Renal pelvis (tissue), 4 donors: ENCODE results near the gene IQCH. TPM values are rescaled to one million over a fixed set of nuclear protein-coding genes. Genes with fewer than 3 reads are reported as not detected.

Experiments
- DNase-seq: peaks from one replicate; pipeline ENCODE4 v3.0.0-alpha.2; 2013
- polyA plus RNA-seq, 3 donors: library from polyadenylated mRNA; unstranded; fragments of 120-200 nt; gene quantifications; one replicate each; pipeline ENCODE4 v1.2.1, GENCODE V29; 2013; ENCODE audit not compliant: insufficient read length in 3 of 3

Gene IQCH
- polyA plus RNA-seq, 3 donors: 7.7 to 10.1 (median 7.8) TPM

DNA sequence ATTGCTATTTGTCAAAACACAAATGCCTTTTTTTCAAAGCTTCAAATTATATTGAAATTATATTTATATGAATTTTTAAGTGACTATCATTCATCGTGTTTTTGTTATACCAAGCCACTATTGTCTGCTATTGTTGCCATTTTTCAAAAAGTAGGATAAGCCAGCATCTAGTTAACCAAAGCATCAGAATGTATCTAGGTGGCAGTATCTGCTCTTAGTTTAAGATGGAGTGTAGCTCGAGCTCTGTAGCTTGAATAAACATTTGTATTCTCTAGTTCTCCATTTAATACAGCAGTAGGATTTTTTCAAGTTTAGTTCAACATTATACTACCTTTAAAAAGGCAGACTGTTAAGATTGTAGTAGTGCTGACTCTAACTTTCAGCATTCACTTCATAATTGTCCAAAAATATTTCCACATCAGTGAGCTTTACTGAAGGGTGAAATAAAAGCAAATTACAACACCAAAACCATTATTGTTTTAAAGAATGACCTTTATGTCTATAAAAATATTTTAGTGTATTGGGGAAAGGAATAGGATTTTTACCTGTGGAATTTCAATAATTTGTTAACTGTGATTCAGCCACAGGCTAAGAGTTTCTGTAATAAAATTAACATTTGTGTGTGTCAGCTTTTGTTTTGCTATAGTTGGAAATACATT, 246.7 kb downstream of the IQCH start:
- no peak for DNase-seq

DNA sequence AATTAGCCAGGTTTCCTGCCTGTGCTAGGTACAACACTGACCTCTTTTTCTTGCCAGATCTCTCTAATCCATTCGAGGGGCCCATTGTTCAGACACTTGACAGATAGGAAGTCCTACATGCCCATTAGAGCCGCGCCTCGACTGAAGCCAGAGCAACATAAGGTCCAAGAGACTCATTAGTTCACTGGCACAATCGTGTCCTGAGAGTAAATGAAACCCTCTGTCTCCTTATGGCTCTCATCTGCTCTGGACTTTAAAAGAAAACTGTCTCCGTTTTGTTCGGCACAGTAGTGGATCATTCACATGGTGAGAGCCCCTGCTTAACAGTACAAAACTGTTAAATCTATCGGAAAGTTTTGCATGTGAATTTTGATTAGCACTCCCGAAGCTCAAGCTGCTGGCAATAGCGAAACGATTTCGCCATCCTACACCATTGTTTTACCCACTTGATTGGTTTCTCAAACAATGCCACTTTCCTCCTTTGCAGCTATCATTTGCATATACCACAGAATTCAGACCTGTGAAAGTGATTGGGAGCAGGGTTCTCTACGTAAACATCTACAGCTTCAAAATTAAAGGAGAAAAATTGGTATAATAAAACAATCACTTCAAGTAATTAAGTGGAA, 247.4 kb downstream of the IQCH start:
- no peak for DNase-seq

DNA sequence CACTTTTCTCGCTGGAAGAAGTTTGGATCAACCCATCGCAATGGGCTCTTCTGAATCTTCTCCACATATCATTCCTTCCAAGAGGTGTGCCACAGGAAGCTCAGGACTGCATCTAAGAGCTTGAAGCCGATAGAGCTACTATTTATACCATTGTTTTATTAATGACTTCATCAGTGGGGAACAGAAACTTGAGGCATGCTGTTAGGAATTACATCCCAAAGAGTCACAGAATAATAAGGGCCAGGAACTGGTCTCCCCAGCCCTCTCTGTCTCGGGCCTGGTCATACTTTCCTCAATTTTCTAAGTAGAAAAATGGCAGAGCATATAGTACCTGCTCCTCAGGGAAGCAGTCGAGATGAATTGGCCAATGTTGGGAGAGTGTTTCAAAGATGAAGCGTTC, 249.5 kb downstream of the IQCH start:
- DNase-seq: no peak

DNA sequence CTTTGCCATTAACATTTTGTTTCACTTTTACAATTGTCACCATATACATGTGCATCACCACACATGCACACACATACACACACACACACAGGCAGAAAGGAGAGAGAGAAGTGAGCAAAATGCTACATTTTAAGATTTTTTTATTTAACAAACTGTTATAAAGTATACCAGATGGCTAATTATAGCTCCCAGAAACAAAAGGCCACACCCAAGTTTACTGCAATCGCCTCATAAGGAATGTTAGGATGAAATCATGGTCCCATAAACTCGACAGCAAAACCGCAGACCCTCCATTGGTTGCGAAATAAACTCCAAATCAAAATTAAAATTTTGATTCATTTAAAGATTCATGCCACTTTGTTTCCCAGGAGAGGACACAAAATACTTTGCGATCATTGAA, 250.2 kb downstream of the IQCH start:
- DNase-seq: no peak

DNA sequence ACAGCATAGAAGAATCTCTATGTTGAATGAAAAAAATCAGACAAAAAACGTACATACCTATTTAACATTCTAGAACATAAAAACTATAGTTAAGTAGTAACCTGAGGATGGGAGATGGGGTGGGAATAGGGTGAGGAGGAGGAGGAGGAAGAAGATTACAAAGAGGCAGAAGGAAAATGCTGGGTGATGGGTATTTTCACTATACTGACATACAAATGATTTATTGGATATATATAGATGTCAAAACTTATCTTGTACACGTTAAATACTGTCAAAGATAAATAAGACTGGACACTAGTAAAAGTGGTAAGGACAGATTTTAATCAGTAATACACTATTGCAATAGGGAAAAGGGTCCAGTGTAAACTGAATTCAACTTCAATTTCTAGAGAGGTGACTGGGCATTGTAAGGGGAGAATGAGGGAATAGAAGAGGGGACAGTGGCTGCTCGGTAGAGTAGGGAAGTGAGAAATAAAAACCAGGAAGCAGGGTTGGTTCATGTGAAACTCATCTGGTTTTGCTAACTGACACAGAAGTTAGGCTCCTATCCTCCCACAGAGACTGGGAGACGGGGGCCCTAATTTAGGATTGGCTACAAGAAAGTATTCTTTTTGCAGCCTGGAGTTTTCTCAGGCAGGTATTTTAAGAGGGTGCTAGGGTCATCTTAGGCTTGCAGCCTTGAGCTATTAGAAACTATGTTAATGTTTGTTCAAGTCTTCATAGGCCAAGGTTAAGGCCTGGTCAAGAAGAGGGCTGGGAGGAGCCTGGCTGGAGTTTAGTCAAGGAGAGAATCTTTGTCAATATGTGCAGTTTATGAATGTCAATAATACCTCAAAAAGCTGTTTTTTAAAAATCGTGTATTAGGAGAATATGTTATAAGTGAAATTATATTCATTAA, 251.3 kb downstream of the IQCH start:
- DNase-seq: no peak

DNA sequence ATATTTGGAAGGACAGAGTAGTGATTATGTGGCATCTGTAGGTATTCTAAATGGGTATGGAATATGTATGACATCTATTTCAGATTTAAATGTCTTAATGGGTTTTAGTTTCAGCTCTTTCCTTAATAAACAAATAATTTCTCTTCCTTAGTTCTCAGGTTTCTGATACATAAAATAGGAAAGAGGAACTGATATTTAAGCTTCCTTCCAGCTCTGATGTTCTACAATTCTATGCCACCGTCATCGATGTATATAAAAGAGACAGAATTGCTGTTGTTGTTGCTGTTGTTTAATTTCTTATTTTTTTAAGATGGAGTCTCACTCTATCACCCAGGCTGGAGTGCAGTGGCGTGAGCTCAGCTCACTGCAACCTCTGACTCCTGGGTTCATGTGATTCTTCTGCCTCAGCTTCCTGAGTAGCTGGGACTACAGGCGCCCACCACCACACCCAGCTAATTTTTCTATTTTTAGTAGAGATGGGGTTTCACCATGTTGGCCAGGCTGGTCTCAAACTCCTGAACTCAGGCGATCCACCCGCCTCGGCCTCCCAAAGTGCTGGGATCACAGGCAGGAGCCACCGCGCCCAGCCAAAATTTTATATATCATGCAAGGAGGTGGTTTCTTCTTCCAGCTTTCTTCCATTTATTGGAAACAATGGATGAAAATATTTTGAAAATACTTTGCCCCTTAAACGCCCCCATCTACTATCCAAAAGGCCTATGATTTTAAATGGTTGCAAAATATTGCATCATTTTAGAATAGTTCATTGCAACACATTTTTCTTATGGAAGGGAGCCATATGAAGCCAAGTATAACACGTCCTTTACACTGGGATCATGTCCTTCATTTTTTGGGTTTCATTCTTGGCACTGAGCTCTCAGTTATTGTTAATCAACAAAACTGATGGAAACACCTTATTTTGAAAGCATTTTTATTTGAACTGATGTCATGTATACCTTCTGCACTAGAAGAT, 252.5 kb downstream of the IQCH start:
- DNase-seq: no peak

DNA sequence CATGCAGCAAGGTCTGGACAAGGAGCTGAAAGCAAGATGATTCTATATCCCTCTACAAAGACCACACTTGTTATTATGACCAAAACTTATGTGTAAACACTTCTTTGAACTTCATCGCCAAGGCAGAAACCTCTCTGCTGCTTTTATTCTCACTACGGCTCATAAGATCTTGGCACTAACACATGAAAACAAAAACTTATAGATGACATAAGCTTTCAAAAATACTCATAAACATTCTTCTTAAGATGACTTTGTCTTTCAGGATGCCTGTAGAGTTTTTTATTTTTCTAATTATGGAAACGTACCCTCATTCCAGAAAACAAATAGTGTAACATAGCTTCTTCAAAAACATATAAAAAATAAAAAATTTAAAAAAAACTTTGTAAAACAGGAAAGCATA, 253.8 kb downstream of the IQCH start:
- DNase-seq: no peak

DNA sequence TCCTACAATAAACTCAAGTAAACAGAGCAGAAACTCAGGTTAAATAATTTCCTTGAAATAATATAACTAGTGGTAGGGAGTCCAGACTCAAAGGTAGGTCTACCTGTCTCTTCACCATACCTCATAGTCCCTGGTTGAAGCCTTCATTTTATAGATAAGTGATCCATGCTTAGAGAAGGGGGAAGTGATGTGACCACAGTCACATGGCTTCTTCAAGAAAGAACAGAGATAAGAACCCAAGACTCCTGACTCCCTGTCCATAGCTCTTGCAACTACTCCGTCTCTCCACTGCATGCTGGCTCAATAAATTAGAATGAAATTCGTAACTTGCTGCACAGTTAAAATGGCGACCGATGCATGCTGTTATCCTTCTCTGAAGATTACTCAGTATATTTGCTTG, 255.3 kb downstream of the IQCH start:
- DNase-seq: no peak

DNA sequence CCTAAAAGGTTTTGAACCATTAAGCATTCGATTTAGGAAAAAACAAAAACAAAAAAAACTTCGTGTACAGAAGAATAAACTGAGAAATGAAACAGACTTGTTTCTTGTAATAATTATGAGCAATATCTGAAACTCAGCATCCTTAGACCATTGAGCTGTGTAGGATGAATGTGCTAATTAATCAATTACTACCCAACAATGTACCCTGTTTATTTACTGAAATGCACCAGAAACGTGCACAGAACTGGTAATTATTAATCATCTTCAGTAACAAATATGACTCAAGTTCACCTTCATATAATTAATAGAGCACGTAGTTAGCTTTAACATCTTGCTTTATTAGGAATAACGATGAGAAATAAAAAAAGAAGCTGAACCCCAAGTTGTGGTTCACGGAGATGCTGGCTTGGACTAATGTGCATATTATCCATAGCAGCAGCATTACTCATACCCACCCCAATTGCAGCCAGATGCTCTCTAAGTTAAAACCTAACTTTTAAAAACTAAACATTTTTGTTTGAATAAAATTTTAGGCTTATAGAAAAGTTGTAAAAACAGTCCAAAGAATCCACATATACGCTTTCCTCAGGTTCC, 256.1 kb downstream of the IQCH start:
- DNase-seq: no peak

DNA sequence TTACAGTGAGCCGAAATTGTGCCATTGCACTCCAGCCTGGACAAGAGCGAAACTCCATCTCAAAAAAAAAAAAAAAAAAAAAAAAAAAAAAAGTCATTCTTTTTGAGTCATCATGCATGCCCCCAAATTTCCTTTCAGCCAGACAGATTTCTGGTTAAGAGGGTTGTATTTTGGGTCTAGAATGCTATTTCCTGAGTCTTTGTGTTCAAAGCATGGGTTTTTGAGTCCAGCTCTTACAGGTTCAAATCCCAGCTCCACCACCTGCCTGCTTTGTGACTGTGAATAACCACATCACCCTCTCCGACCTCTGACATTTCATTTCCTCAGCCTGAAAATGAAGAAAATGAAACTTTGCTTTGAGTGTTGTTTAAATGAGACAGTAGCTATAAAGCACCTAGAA, 257.0 kb downstream of the IQCH start:
- DNase-seq: no peak

DNA sequence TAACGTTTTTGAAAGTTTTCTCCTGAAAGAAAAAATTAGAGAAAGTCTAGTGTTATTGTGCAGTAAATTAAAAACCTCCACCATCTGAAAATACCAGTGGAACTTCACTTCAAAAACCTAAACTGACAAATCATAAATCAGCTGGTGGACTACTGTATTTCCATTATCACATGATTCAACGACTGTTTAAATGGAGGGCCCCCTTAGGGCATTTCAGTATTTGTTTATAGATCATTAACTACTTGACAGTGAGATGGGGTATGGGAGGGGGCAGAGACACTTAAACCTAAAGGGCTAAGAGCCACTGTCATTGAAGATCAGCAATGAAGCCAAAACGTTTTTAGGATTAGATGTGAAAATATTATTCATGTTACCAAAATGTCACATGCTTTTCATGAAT, 257.6 kb downstream of the IQCH start:
- DNase-seq: no peak

DNA sequence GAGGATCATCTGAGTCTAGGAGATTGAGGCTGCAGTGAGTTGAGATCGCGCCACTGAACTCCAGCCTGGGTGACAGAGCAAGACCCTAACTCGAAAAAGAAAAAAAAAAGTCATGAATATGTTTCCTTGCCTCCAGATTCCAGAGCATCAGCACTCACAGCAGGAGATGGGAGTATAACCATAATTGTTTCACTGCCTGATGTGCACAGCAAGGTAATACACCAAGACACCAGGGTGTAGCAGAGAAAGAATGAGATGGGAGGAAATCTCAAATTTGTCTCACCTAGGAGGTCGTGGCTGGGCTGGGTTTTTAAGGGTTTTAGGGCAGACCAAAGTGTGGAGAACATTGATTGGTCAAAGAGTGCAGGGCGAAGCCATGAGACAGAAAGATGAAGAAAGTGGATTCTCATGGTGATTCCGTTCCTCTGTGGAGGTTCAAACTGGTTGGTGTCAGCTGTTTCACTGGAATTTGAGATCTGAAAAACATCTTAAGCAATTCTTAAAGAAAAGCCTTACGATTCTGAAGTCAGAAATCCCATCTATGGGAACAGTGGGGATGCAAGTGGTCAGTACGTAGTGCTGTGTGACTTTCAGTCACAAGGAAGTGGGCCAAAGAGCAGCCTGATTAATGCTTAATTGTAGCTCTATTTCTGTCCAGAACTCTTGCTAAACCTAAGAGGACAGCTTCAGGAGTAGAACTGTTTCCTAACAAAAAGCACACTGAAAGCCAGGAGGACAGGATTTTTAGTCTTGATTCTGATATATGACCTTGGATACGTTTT, 258.5 kb downstream of the IQCH start:
- DNase-seq: no peak

DNA sequence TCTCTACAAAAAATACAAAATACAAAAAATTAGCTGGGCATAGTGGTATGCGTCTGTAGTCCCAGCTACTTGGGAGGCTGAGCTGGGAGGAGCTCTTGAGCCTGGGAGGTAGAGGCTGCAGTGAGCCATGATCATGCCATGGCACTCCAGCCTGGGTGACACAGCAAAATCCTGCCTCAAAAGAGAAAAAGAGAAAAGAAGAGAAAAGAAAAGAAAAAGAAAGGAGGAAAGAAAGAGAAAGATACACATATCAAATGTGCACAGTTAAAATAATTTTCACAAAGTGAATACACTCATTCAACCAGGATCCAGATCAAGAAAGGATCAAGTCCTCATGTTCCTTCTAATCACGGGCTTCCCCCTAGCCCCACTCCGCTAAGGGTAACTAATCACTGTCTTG, 260.5 kb downstream of the IQCH start:
- DNase-seq: no peak

DNA sequence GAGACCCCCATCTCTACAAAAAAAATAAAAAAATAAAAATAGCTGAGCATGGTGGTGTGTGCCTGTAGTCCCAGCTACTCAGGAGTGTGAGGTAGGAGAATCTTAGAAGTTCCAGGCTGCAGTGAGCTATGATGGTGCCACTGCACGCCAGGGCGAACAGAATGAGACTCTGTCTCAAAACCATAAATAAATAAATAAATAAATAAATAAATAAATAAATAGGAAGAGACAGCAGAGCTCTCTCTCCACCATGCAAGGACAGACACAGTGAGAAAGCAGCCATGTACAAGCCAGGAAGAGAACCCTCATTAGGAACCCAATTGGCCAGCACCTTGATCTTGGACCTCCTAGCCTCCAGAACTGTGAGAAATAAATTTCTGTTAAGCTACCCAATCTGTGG, 261.0 kb downstream of the IQCH start:
- DNase-seq: no peak

DNA sequence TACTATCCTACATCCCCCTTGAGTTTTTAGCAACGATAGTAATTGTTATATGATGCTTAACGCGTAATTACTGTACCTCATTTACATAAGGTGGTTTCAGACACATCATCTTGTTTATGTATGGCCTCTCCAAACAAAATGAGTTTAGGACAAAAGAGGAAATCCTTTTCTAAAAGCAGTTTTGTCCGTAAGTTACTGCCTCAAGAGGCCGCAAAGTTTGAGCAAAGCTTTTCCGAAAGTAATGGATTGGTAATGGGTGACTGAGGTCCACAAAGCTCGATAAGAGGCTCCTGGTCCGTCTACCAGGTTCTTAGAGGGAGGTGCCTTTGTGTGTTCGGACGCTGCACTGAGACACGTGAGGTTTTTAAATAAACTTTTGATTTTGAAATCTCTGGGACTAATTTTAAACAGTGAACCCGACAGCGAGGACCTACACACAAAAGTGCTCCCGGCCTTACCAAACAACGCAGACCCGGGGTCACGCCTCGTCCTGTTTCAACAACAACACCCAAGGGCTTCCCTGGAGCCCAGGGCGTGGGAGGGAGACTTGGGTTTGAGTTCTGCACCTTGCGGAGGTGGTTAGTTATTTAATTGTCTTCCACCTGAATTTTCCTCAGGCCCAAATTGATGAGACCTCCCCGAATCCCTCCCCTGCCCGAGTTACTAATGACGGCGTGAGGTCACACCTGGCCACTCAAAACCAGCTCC, 265.9 kb downstream of the IQCH start:
- no peak for DNase-seq

DNA sequence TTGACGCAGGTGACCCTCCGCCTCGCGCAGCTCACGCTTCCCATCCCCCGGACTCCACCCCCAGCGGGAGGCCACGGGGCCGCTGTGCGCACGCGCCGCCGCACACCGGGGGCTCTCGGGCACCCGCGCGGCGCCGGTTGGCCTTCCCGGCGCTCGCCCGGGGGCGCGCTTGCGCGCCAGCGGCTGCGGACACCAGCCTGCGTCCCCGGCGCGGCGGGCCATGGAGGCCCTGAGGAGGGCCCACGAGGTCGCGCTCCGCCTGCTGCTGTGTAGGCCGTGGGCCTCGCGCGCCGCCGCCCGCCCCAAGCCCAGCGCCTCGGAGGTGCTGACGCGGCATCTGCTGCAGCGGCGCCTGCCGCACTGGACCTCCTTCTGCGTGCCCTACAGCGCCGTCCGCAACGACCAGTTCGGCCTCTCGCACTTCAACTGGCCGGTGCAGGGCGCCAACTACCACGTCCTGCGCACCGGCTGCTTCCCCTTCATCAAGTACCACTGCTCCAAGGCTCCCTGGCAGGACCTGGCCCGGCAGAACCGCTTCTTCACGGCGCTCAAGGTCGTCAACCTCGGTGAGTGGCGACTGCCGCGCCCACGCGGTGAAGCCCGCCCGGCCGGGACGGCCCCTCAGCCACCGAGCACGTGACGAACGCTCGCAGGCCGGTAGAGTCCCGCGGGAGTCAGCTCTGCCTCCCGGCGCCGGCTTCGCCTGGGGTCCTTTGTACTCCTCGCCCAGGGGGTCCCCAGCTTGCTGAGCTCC, 266.6 kb downstream of the IQCH start, which contains the start of gene C15orf61:
C15orf61 (plus strand) TSS at position 103 of the 754 bp plus-strand sequence; CDS start at position 221, 118 bp downstream.
- DNase-seq: peak; percentile 82

DNA sequence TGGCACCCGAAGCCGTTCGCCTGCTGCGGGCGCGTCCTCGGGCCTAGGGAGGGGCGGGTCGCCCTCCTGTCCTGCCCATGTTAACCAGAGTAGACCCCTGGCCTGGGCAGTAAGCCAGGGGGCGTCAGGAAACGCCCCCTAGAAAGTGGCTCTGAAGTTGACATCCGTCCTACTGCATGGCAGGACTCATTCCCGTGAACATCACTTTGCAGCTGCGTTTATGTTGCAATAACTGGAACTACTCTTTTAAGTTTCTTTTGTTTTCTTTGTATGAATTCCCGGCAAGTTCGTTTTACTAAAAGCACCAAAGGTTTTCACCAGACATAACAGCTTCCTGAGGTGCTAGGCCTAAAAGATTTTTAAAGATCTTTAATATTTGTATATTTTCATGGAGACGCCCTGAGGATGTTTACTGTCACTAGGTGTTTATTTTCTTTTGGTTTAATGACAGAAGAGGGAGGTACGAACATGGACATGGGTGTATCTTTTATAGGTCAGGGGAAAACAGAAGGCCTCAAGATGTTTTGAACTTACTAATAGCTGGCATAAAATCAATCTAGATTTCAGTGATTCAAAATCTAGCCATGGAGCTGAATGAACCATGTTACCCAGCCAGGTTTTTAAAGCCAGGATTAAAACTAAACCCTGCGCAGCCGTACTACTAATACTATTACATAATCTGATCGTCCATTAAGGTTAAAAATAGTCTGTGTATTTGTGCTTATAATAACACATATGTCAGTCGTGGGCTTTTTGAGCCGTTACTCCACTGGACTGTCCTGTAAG, 267.4 kb downstream of the IQCH start:
- DNase-seq: no peak

DNA sequence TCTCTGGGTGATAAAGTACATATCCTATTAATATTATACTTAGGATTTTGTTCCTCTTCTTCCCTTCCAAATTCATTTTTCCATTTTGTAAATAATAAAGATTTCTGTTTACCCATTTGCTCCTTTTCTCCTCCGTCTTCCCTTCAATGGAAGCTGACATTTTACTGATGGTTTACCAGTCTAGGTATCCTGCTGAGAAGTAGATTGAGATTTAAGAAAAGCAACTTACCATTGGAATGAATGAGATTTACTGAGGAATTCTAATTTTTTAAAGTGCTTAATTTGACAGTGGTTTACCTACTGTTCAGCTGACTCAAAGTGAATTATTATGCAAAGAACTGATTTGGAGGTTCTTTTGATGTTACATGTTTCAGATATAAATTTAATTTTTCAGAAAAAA, 268.7 kb downstream of the IQCH start:
- no peak for DNase-seq
